Natural killer cell (primary cell): Measurements from ENCODE around the gene RBP2. TPM values are rescaled to one million over a fixed set of nuclear protein-coding genes. Genes with fewer than 3 reads are reported as not detected.

Experiments
- ATAC-seq, 3 donors: fragments of 150-1000 bp in 2 of 3; fragments of 200-7000 bp in 1 of 3; cut with Tn5 transposase; 1 replicate in 1 of 3; 2 replicates in 2 of 3; pipeline ENCODE4 v1.10.0; 2021; ENCODE audit warnings: mild to moderate bottlenecking in 2 of 3, moderate library complexity in 2 of 3
- DNase-seq, 2 donors: peaks; one replicate each; pipeline versions ENCODE4 v3.0.0 to v3.0.0-alpha.2; 2013 to 2021; ENCODE audit warnings: mixed read lengths in 1 of 2
- H3K27ac ChIP-seq: one replicate; pipeline ENCODE4 v1.5.1; 2013; ENCODE audit warnings: mild to moderate bottlenecking, low read length
- H3K27me3 ChIP-seq: one replicate; pipeline ENCODE4 v1.6.1; 2013; ENCODE audit warnings: low read length; ENCODE audit not compliant: control insufficient read depth, insufficient read depth
- H3K36me3 ChIP-seq: one replicate; pipeline ENCODE4 v1.6.1; 2013; ENCODE audit warnings: low read length; ENCODE audit not compliant: control insufficient read depth, insufficient read depth
- H3K4me1 ChIP-seq: one replicate; pipeline ENCODE4 v1.6.1; 2013; ENCODE audit warnings: low read length; ENCODE audit not compliant: control insufficient read depth, insufficient read depth
- H3K4me3 ChIP-seq: one replicate; pipeline ENCODE4 v1.5.1; 2013; ENCODE audit warnings: low read length
- H3K9me3 ChIP-seq: one replicate; pipeline ENCODE4 v1.6.1; 2013; ENCODE audit warnings: low read length; ENCODE audit not compliant: control insufficient read depth, insufficient read depth
- H3K27ac Mint-ChIP-seq, 2 donors: one replicate each; pipeline ENCODE4 v1.8.0; 2022; ENCODE audit warnings: mild to moderate bottlenecking in 2 of 2, mixed read lengths in 2 of 2, moderate library complexity in 1 of 2
- H3K27me3 Mint-ChIP-seq, 2 donors: one replicate each; pipeline ENCODE4 v1.8.0; 2022; ENCODE audit warnings: low read depth in 2 of 2, mixed read lengths in 2 of 2
- H3K36me3 Mint-ChIP-seq: one replicate; pipeline ENCODE4 v1.8.0; 2022; ENCODE audit warnings: mixed read lengths
- H3K4me1 Mint-ChIP-seq, 2 donors: one replicate each; pipeline ENCODE4 v1.8.0; 2022; ENCODE audit warnings: mixed read lengths in 2 of 2
- H3K4me3 Mint-ChIP-seq: one replicate; pipeline ENCODE4 v1.8.0; 2022; ENCODE audit warnings: mild to moderate bottlenecking, moderate library complexity, mixed read lengths
- H3K9me3 Mint-ChIP-seq, 2 donors: one replicate each; pipeline ENCODE4 v1.8.0; 2022; ENCODE audit warnings: mixed read lengths in 2 of 2
- WGBS: methylation state at CpG from one replicate; pipeline ENCODE4 v1.1.7; 2013; ENCODE audit warnings: missing lambda C conversion rate; ENCODE audit not compliant: insufficient coverage; 5-methylcytosine and 5-hydroxymethylcytosine counted together
- intact Hi-C: fragments of 100-400 bp; cut with micrococcal nuclease; formaldehyde crosslinking; loops from one replicate; pipeline ENCODE4 v1.14.2; 2022
- total RNA-seq, 4 donors: library from RNA; stranded (reverse); fragments of 120-200 nt in 1 of 4; gene quantifications; one replicate each; pipeline versions ENCODE4 v1.2.3 to v1.2.4, GENCODE V29; 2013 to 2022
- TF ChIP-seq, protein P1 (sequence below): fragments of 200-600 bp; IDR thresholded peaks from one replicate; pipeline ENCODE4 v1.8.0; 2022; ENCODE audit warnings: antibody characterized with exemption

Gene RBP2
- total RNA-seq, 3 donors from 2014 or later (not counting 1 experiment from before 2014, with no cell fraction given) = not detected

DNA sequence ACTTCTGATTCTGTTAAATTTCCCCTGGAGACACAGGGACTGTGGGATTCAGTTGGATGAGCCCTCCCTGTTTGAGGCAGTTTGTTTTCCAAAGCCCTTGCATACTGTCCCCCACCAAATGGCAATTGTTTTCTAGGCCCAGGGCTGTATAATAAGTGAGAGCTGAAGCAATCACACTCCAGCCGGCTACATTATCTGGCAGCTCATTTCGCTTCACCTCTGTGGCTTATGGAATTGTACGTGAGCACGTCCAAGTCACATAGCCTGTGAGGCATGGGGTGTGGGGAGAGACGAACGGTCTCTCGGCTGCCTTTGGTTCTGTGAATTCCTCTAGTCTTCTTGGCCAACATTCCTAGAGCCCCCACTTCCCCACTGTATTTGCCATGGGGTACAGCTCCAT lies 10.7 kb downstream of the RBP2 start:
- TF ChIP-seq, protein P1, sequence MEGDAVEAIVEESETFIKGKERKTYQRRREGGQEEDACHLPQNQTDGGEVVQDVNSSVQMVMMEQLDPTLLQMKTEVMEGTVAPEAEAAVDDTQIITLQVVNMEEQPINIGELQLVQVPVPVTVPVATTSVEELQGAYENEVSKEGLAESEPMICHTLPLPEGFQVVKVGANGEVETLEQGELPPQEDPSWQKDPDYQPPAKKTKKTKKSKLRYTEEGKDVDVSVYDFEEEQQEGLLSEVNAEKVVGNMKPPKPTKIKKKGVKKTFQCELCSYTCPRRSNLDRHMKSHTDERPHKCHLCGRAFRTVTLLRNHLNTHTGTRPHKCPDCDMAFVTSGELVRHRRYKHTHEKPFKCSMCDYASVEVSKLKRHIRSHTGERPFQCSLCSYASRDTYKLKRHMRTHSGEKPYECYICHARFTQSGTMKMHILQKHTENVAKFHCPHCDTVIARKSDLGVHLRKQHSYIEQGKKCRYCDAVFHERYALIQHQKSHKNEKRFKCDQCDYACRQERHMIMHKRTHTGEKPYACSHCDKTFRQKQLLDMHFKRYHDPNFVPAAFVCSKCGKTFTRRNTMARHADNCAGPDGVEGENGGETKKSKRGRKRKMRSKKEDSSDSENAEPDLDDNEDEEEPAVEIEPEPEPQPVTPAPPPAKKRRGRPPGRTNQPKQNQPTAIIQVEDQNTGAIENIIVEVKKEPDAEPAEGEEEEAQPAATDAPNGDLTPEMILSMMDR = no peak
- intact Hi-C loops = no loop called here
- Histone ChIP-seq H3K36me3 (no peaks in the 10 kb centered on the region), H3K27me3 (no peaks in the 10 kb centered on the region), H3K4me3 (no peak overlapping the region), H3K9me3 (no peaks in the 10 kb centered on the region), H3K4me1 (no peaks in the 10 kb centered on the region), H3K27ac (no peak overlapping the region)
- DNase-seq = no peak
- H3K9me3 Mint-ChIP-seq = no peaks in the 10 kb centered on the region
- H3K4me1 Mint-ChIP-seq = no peaks in the 10 kb centered on the region
- ATAC-seq = no peak
- H3K36me3 Mint-ChIP-seq = no peaks in the 10 kb centered on the region
- no peak overlapping the region for H3K4me3 Mint-ChIP-seq
- H3K27ac Mint-ChIP-seq = no peak overlapping the region
- H3K27me3 Mint-ChIP-seq = peaks cover 0 to 2% of the 10 kb centered on the region in 2 donors
- 90% methylated on average over 7 of the region's 7 CpGs for WGBS

DNA sequence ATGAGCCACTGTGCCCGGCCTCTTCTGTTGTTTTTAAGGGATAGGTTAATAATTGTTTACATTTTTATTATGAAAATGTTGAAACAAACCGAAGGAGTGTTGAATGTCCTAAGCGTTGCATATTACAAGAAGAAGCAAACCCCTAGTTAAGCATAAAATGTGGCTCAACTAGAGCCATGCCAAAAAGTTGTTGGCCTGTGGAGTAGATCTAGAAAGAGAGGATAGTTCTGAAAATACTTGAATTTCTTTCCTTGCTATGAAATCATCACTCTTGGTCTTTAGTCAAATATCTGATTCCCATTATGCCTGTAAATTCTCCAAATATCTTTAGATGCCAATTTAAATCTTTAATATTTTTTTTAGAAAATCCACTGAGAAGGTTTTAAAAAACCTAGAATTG lies 12.8 kb downstream of the RBP2 start:
- Histone ChIP-seq H3K27me3 (no peaks in the 10 kb centered on the region), H3K9me3 (no peaks in the 10 kb centered on the region), H3K27ac (no peak overlapping the region), H3K36me3 (no peaks in the 10 kb centered on the region), H3K4me1 (no peaks in the 10 kb centered on the region), H3K4me3 (no peak overlapping the region)
- intact Hi-C loops = no loop called here
- H3K27me3 Mint-ChIP-seq = peaks cover 0 to 2% of the 10 kb centered on the region in 2 donors
- ATAC-seq = no peak
- H3K36me3 Mint-ChIP-seq = no peaks in the 10 kb centered on the region
- no peak overlapping the region for H3K4me3 Mint-ChIP-seq
- WGBS = 89% methylated on average over 3 of the region's 3 CpGs
- no peaks in the 10 kb centered on the region for H3K4me1 Mint-ChIP-seq
- H3K27ac Mint-ChIP-seq = no peak overlapping the region
- DNase-seq = no peak
- H3K9me3 Mint-ChIP-seq = no peaks in the 10 kb centered on the region
- TF ChIP-seq, protein P1 = no peak

DNA sequence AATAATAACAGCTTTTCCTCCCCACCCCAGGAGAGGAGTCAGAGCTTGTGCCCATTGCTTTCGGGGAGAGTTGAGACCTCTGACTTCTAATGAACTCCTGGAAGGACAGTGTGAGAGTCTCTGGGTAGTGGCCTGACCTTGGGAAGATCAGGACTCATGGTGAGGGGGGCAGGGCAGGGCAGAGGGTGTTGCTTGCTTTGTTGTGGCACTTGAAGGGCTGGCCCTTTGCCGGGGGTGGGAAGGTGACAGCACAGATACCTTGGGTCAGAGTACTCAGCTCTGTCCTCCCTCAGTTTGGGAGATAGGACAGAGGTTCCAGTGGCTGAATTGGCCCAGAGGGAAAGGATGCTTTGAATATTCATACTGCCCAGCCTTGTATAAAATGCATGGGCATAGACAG lies 15.8 kb downstream of the RBP2 start:
- Mint-ChIP-seq H3K27me3 (no peaks in the 10 kb centered on the region), H3K4me3 (no peak overlapping the region), H3K9me3 (no peaks in the 10 kb centered on the region), H3K27ac (no peak overlapping the region), H3K36me3 (no peaks in the 10 kb centered on the region), H3K4me1 (no peaks in the 10 kb centered on the region)
- WGBS = 81% methylated on average over 2 of the region's 2 CpGs
- H3K4me1 ChIP-seq = no peaks in the 10 kb centered on the region
- ATAC-seq = no peak
- H3K4me3 ChIP-seq = no peak overlapping the region
- H3K9me3 ChIP-seq = no peaks in the 10 kb centered on the region
- no peaks in the 10 kb centered on the region for H3K27me3 ChIP-seq
- TF ChIP-seq, protein P1 = no peak
- intact Hi-C loops = no loop called here
- H3K36me3 ChIP-seq = no peaks in the 10 kb centered on the region
- no peak for DNase-seq
- H3K27ac ChIP-seq = no peak overlapping the region

DNA sequence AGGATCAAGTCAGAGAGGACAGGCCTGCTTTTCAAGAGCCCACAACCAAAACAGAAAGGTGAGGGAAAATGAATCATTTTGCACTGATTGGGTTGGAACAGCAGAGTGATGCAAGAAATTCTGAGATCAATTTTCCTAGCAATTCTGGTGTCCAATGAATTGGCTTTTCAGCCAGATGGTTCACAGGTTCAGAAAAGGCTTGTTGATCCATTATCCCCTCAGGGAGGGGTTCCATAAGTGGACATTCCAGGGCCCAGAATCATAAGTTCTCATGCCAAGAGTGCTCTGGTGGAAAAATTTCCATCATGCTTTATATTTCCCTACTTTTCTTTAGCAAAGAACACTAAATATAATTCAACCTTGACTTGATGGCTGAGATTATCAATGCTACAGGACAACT lies 16.2 kb downstream of the RBP2 start:
- no peak overlapping the region for H3K27ac Mint-ChIP-seq
- H3K36me3 ChIP-seq = no peaks in the 10 kb centered on the region

More for the DNA sequence above, 16.2 kb downstream of the RBP2 start:
- Histone ChIP-seq H3K9me3 (no peaks in the 10 kb centered on the region), H3K27ac (no peak overlapping the region), H3K27me3 (no peaks in the 10 kb centered on the region), H3K4me3 (no peak overlapping the region), H3K4me1 (no peaks in the 10 kb centered on the region)
- ATAC-seq (no peak), DNase-seq (no peak)
- H3K36me3 Mint-ChIP-seq = no peaks in the 10 kb centered on the region
- TF ChIP-seq, protein P1 = no peak
- H3K9me3 Mint-ChIP-seq = no peaks in the 10 kb centered on the region
- intact Hi-C loops = no loop called here
- H3K4me3 Mint-ChIP-seq = no peak overlapping the region
- no peaks in the 10 kb centered on the region for H3K4me1 Mint-ChIP-seq
- H3K27me3 Mint-ChIP-seq = no peaks in the 10 kb centered on the region
